SHP77 (cell line): ENCODE measurements around the gene ANG.
A peak's percentile ranks its signal among the peaks of the same experiment; 100 is the strongest.
"Not testable (repeated sequence)": the region's sequence is repeated elsewhere in the genome, so short reads cannot be mapped to it uniquely, and the experiment has no call there.

Experiments
- DNase-seq, 2 experiments: peaks; one replicate each; lab custom pipeline; 2025; lab: John Stamatoyannopoulos, UW

Gene ANG

DNA sequence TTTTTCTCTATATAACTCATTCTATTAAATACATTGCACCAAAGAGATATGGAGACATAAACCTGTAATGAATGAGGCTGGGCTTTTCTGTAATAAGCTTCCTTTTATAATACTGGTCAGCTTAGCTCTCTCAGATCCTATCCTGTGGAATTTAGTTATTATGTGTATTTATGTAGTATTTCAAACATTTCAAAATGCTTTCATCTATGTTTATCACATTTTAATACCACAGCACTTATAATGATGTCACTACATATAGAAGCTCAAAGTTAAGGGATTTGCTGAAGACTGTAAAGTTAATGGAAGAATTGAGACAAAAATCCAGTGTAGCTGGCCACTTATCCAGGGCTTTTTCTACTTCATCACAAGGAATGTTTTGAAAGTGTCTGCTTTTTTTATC lies 11.4 kb downstream of the ANG start:
- no peak for DNase-seq

DNA sequence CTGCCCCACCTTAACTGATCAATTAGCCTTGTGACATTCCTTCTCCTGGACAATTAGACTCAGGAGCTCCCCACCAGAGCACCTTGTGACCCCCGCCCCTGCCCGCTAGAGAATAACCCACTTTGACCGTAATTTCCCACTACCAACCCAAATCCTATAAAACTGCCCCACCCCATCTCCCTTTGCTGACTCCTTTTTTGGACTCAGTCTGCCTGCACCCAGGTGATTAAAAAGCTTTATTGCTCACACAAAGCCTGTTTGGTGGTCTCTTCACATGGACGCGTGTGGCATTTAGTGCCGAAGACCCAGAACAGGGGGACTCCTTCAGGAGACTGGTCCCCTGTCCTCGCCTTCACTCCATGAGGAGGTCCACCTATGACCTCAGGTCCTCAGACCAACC lies 12.4 kb downstream of the ANG start:
- DNase-seq: not testable (repeated sequence)

DNA sequence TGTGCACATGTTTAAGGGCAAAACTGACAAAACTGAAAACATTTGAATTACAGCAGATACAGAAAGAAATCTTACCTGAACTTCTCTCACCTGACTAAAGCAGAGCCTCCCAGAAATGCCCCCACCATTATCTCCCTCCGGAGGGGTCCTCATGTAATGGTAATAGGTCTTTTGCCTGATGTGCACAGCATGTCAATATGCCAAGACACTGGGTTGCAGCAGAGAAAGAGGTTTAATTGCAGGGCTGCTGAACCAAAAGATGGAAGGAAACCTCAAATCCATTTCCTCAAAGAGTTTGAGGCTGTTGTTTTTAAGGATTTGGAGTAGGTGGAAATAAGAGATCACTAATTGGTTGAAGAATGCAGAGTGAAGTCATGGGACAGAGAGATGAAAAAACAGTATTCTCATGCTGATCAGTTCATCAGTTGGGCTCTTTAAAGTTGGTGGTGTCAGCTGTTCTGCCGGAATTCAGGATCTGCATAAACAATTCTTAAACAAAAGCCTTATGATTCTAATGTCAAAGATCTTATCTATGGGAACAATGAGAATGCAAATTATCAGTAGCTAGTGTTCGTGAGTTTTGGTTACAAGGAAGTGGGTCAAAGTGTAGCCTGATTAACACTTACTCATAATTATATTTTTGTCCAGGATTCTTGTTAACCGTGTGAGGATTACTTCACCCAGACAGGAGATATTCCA lies 18.2 kb downstream of the ANG start:
- DNase-seq: no peak

DNA sequence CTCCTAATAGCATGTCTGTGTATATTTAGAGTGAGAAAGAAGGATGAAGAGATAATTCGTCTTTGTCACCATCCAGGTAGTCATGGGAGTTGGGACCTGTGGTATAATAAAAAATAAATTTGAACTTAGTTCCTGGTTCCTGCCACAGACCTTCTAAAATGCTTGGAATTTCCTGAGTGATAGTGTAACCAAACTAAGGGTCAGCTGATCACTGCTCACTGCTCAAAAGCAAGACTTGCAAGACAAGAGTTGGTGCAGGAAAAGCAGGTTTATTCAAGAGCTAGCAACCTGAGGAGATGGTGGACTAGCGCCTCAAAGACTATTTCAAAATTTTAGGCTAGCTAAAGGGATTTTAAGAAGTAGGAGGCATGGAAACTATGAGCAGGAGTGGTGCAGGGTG lies 19.1 kb downstream of the ANG start:
- no peak for DNase-seq

DNA sequence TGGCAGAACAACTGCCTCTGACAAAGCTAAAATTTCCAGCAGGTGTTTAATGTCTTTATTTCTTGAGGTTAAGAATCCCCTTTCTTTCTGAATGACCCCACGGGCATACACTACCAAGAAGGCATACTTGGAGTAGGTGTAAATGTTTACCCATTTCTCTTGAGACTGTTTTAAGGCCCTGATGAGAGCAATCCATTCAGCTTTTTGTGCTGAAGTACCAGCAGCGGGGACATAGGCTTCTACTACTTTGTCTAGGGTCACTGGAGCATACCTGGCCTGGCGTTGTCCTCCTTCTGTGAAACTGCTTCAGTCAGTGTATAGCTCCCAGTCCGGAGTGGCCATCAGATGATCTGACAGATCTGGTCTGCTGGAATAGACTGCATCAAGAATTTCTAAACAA lies 22.7 kb downstream of the ANG start:
- no peak for DNase-seq

DNA sequence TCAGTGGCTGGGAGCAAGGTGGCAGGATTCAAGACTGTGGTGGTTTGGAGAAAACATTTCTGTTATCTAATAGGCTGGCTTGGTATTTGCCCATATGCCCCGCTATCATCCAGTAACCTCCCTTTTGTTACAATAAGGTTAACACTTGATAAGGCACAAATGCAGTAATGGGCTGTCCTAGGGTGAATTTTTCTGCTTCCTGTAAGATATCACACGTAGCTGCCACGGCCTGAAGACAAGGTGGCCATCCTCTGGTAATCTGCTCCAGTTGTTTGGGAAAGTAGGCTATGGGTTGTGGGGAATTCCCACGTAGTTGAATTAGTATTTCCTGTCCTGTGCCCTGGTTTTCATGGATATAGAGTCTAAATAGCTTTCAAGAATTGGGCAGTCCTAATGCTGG lies 23.1 kb downstream of the ANG start:
- no peak for DNase-seq

DNA sequence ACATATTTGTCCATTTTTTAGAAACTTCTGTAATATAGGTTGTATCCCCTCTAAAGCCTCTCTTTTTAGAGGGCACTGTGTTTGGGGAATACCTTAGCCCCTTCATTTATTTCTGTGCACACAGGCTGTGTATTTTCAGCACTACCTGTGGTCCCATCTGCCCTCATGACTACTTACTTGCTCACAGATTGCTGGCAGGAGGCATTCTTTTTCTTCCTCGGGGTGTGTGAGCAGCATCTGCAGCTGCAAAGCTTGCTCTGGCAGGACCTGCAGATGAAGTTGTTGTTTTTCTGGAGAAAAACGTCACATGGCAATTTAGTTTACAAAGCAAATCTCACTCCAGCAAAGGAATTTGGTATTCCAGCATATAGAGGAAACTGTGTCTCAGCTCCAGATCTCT lies 24.3 kb downstream of the ANG start:
- DNase-seq: no peak

DNA sequence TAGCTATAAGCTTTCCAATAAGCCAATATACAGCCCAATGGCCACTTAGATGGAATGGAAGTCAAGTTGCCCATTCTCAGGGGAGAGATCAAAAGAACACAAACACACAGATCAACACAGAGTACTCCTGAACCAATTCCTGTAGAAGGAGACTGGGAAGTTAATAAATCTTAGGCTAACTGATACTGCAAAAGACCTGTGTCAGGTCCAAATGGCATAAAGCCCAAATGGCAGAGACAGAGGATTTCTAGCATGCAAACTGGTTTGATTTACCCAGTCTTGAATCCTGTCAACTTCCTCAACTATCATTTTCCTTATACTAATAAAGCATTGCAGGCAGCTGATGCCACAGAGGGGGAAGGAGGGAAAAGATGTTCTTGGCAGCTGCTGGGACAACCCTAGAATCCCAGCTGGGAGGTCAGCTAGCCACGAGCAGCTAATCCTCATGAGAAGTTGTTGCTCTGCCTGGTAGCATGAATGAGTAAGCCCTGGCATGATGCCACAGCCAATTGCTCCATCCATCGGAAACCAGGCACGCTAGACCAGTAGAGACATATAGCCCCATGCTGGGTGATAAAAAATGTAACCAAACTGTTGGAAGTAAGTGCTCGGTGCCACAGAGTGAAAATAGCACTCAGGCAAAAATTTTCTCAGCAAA lies 26.2 kb downstream of the ANG start:
- DNase-seq: peak in 1 of 2 experiments; percentile 27

DNA sequence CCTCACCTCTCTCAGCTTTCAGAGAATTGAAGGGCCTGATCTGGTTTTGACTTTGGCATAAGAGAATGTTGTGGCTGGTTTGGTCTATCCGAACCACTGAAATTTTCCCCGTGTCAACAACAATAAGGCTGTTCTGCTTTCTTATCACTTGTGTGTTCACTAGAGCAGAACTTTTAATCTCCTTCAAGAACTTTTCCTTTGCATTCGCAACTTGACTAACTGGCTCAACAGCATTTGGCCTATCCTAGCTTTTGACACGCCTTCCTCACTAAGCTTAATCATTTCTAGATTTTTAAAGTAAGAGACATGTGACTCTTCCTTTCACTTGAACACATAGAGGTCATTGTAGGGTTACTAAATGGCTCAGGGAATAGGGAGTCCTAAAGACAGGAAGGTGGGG lies 31.2 kb downstream of the ANG start:
- DNase-seq: no peak

DNA sequence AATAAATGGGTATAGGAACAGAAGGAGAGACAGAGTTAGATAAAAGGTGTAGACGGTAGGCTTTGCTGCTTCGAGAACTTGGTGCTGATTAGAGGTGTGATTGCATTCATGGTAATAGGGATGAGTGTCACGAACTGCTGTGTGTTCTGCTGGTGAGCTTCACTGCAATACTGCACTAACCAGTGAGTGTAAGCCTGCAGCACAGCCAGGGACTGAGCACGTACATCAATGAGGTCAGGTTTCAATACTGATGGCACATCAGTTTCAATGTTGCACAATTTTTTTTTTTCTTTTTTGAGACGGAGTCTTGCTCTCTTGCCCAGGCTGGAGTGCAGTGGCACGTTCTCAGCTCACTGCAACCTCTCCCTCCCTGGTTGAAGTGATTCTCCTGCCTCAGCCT lies 32.2 kb downstream of the ANG start:
- DNase-seq: no peak

DNA sequence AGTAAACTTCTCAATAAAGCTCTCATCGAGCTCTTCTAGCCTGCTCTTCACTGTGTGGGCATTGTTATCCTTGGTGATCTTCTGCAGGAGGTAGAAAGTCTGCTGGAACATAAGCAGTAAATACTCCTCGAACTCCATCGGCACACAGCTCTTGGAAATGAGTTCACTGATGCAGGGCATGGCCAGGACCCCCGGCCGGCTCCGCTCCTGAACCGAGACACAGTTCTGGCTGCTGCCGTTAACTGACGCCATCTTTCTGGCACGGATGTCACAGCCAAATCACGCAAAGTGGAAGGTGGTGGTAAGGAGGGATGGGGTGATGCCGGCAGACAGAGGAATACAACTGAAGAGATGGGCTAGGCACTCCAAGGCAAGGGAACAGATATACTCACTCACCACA lies 33.5 kb downstream of the ANG start:
- DNase-seq: no peak

DNA sequence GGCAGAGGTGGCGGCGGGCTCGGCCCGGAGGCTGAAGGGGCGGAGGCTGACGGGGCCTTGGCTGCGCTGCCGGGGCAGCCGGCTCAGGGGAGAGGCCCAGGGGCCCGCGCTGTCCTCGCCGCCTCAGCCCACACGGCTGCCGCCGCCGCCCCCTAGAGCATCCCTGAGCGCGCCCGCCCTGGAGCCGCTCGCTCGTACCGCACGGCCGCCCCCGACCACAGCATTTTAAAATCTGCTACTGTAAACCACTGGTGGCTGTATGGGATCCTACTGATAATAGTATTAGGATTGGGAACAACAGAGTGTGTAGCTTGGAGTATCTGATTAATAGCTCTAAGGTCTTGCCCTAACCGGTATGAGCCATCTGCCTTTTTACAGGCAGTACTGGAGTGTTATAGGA lies 34.9 kb downstream of the ANG start:
- DNase-seq: no peak

DNA sequence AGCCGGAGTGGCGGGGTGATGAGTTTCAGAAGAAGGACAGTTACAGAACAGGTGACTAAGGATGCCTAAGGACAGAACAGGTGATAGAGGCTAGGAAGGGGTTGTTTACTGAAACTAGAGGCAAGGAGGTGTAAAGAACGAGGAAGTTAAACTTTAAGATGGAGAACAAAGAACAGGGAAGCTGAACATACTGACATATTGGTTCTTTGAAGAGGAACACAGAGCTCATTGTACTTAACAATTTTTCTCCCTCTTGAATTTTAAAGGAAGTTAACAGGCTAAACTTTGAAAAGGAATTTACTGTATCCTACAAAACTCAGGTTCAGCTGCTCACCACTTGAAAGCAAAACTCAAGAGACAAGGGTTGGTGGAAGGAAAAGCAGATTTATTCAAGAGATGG lies 37.6 kb downstream of the ANG start:
- not testable (repeated sequence) for DNase-seq

DNA sequence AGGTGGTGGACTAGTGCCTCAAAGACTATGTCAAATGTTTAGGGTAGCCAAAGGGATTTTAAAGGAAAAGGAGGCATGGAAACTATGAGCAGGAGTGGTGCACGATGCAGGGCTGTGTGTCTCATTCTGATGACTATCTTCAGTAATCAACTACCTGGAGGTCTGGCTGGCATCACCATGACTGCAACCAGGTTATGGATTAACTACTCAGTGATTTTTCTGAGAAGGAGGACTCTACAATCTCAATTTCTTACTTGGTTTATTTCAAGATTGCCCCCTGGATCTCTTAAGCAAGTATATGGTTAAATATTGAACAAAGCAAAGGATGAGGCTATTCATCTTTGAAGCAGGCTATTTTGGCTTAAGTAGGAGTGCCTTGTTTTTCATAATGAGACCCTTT lies 38.0 kb downstream of the ANG start:
- DNase-seq: no peak

DNA sequence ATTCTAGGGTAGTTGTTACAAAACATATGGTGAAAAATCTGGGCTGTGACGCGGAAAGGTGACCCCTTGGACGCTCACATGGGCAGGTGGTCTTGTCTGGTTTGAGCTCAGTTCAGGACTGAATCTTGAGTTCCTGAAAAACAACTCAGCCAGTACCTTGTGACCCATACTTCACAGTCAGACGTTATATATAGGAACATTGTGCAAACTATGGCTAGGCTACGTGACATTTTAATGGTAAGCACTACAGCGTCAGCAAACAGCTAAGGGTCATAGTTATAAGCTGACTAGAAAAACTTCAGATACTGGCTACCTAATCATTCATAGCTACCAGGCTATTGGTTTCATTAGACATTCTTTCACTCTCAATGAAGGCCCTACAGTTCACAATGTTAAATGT lies 42.3 kb downstream of the ANG start:
- no peak for DNase-seq

DNA sequence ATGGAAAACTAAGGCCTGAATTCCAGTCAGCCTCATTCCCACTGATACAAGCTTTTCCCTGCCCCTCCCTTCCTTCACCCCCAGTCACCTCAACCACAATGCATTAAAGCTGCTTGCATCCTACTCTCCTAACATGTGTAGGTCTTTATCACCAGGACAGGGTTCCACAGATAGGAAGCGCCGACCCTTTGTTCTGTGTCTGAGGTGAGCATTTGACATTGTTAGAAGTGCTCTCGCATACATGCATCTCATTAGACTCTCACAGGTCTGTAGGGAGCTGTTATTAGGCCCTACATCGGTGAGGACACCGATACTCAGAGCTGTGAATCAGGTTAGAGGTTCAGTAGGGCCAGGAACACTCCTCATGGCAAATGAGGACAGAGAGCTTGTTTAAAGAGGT lies 43.9 kb downstream of the ANG start:
- no peak for DNase-seq

DNA sequence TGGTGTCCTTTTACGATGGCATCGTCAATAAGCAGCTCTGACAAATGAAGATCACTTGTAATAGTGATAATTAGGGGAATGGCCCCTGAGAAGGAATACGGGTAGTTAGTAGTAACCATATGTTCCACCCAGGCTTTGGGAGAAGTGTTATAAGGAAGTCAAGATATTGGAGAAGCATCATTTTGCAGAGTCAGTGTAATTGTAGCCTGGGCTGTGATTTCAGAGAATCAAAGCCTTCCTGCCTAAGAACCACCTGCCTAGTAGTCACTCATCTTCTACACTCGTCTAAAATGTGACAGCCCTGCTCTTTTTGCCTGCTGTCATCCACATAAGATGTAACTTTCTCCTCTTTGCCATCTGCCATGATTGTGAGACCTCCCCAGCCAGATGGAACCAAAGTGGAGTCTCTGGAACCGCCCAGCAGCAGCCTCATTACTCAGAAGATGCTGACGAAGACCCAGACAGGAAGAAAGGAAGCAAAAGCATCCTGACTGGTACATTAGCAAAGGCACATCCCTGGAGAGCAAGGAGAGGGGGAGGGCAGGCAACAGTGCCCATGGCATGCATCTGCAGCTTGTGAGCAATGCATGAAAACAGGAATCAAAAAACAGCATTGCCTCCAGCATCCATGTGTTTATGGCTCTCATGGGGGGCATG lies 44.5 kb downstream of the ANG start:
- no peak for DNase-seq

DNA sequence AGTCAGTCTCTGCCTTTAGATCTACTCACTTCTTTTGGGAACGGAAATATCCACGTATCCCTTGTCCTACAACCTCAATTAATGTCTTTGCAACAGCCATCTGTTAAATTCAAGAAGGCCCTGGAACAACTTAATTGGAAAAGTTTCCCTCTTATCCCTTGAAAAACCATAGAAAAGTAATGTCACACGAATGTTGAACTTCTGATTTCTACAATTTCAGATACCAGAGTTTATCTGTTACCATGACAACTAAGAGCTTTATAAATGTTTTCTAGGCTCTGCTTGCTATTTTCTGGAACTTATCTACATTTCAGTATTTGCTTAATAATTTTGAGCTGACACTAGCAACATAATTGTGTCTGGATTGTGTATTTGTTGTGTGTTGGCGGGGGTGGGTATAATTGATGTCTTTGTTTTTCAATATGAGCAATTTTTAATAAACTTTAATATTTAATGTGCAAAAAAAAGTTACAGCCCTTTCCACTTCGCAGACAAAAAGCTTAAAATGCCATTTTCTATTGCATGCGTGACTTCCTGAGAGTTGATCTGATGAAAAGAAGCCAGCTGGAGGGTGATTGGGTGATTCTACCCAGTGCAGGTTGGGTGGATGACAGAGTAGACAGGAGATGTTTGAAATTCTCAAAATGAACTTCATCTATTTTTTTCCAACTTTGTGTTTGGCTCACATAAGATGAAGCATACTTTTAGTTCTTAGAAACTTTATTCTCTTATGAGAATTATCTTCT lies 45.3 kb downstream of the ANG start:
- DNase-seq: no peak

DNA sequence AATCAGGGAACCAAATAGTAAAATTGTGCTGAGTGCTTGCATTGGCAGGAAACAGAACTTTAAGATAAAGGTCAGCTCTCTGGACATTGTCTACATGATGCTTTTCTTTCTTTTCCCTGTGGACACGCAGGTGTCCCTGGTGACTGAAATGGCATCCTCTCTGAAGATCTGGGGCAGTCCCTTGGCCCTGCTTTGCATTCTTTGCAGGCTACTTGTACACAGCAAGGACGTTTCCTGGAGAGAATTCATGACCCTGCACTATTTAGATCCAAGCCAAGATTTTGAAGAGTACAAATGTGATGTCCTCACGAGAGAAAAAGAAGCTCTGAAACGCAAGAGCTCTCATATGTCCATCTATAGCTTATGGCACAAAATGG lies 45.9 kb downstream of the ANG start:
- no peak for DNase-seq

DNA sequence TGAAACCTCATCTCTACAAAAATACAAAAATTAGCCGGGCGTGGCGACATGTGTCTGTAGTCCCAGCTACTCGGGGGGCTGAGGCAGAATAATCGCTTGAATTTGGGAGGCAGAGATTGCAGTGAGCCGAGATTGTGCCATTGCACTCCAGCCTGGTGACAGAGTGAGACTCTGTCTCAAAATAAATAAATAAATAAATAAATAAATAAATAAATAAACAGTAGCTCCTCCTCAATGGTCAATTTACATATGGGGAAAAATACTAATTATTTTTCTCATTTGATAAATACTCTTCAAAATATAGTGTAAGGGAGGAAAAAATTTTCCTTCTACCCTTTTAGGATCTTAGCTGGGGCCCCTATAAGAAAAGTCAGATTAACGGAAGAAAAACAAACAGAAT lies 49.7 kb downstream of the ANG start:
- DNase-seq: not testable (repeated sequence)

DNA sequence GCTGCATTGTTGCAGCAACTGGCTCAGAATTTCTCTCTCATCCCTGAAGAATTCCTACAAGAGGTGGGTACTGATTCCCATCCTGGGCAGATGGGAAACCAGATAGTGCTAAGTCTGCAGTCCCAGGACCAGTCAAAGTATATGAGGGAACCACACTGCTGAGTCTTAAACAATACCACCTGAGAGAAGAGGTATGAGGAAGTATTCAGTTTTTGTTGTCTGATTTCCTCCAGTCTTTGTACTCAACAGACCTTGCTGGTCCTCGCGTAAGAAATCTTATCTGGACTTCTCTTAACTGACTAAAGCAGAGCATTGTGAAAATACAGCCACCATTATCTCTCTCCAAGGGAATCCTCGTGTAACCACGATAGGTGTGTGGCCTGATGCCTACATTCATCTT lies 53.6 kb downstream of the ANG start:
- DNase-seq: no peak

DNA sequence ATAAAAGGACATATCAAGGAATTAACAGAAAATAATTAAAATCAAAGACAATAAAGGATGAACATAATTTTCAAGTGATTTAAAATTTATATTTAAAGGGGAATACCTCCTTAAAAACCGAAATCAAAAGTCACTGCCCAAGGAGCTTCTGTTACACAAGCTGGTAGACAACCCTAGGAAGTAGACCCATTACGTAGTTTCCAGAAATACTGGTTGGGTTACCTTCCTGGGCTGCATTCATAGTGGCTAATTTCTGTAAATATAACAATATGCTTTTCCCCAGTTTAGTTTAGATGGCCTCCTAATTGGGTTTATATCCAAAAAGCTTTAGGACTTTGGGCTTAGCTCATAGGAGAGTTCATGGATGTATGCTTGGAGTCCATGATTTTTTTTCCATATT lies 55.0 kb downstream of the ANG start:
- no peak for DNase-seq
